ENCODE data around the gene RAB40C. TPM values are rescaled to one million over a fixed set of nuclear protein-coding genes. Genes with fewer than 3 reads are reported as not detected.

Gene RAB40C
- total and polyA plus RNA-seq, 9 of the 15 experiments (the other 6 are each of a cell fraction or from before 2014, with no cell fraction given): 0.17 to 23.4 (median 8.7) TPM

GRCh38 chr16:635573-636205 is 45.8 kb downstream of the RAB40C start (continued):
- TF ChIP-seq HDAC3 (IDR thresholded peaks at IDR 0.05; ENCODE audit: borderline replicate concordance, partially characterized antibody): no peak
- TF ChIP-seq TAF9B (IDR thresholded peaks at IDR 0.05; ENCODE audit: partially characterized antibody): no peak
- TF ChIP-seq FOXP4 (CRISPR knock-in tag; IDR thresholded peaks at IDR 0.05; ENCODE audit: borderline replicate concordance): no peak
- TF ChIP-seq TEAD1 (CRISPR knock-in tag; IDR thresholded peaks at IDR 0.05): no peak
- TF ChIP-seq REST (IDR thresholded peaks at IDR 0.05; ENCODE audit: borderline replicate concordance): no peak
- peak; percentile 34; the same call in 1 of the 2 replicates for TF ChIP-seq REST (CRISPR knock-in tag; IDR thresholded peaks at IDR 0.05; ENCODE audit: low read depth)
- 0 out of 2 replicates have a peak, but pooled peaks have one; percentile 29 for TF ChIP-seq HBP1 (CRISPR knock-in tag; IDR thresholded peaks at IDR 0.05)
- TF ChIP-seq ZNF175 (CRISPR knock-in tag; IDR thresholded peaks at IDR 0.05; ENCODE audit: low read depth): no peak
- TF ChIP-seq RBM15 (IDR thresholded peaks at IDR 0.05; ENCODE audit: insufficient read depth, low read length): no peak
- no peak for TF ChIP-seq HSF4 (CRISPR knock-in tag; IDR thresholded peaks at IDR 0.05; ENCODE audit: borderline replicate concordance)
- no peak for TF ChIP-seq TFE3 (CRISPR knock-in tag; IDR thresholded peaks at IDR 0.05)
- TF ChIP-seq KLF16 (IDR thresholded peaks at IDR 0.05): no peak
- TF ChIP-seq ZNF282 (CRISPR knock-in tag; IDR thresholded peaks at IDR 0.05): peak; percentile 91; the same call in 1 of the 2 replicates
- TF ChIP-seq ZNF583 (CRISPR knock-in tag; IDR thresholded peaks at IDR 0.05): no peak
- TF ChIP-seq GTF2A2 (tag; IDR thresholded peaks at IDR 0.05): no peak
